ENCODE results near the gene UBL4B.

The UBL4B gene

DNA sequence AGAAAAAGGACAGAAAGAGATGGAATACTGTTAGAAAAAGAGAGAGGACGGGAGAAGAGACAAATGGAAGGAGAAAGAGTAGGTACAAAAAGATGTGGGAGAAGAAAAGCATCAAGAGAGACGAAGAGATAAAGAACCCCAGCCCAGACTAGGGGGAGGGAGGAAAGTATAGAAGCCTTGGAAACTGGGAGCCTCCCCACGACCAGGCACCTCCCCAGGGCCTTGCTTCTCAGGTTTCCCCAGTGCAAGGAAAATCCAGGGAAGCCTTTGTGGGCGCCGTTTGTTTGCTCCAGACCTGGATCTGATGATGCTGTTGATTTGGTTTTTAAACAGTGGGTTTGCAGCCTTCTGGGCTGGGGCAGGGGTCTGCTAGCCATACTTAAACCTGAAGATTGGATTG is 26.6 kb upstream of the UBL4B start:
- no peak for DNase-seq

DNA sequence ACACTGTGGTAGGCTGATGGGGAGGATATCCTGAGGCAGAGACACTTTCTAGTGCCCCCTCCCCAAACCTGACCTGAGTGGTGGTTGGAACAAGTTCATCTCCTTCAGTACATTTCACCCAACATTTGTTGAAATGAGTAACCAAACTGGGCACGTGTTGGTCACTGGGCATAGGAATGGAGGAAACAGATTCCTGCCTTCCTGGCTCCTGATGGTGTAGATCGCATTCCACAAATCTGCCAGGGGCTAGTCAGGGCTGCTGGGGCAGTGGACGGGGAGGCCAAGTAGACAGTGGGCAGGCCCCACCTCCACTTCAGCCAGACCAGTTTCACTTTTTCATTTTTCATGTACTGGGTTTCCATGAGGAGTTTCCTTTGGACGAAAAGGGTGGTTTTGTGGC is 25.3 kb upstream of the UBL4B start:
- DNase-seq = no peak

GRCh38 chr1:110087812-110088738 is 24.2 kb upstream of the UBL4B start:
- DNase-seq = peak; percentile 23

DNA sequence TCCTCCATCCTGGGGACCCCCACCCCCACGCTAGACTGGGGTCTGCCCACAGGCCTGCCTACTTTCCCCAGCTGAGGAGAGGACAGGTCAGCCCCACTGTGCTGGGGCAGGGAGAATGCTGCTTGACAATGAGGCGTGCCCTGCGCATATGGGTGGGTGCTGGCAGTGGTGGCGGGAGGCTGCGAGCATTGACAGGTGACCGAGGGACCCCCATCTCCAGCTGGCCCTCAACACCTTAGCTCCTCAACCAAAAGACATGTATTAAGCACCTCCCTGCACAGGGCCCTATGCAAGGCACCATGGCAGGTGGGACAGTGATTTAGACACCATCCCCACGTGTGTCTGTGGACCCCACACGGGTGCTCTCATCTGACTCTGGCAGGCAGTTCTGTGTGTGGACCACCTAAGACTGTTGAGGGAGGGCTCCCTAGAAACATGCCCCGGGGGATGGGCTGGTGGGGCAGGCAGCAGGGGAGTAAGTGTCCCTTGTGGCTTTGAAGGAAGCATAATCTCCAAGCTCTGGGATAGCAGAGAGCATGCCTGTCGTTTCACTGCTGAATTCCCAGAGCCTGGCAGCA is 23.4 kb upstream of the UBL4B start:
- DNase-seq = no peak

DNA sequence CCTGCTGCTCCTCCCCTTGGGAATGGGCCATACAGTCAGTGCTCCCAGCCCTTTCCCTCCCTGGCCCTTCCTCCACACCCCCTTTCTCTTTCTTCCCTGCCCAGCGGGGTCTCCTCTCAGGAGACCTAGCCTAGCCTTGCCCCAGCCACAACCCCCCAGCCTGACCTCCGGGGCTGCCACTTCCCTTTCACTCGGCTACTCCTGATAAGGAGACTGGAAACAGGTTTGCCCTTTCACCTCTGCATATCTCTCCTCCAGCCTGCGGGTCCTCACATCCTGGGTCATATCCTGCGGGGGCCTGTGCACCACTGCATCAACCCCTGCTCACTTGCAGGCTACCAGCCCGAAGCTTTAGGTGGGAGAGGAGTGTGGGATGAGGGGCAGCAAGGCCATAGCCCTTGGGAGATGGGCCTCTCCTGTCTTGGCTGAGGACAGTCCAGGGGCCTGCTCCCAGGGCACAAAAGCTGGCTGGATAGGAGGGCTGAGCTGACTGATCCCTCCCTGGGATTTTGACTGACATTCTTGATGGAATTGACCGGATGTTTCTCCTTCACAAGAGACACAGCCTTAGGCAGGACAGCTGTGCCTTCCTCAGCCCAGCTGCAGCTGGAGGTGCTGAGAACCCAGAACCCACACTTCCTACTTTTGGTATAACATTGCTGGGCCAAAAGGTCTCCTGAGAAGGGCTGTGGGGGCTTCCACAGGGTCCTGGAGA is 22.5 kb upstream of the UBL4B start:
- DNase-seq = no peak

DNA sequence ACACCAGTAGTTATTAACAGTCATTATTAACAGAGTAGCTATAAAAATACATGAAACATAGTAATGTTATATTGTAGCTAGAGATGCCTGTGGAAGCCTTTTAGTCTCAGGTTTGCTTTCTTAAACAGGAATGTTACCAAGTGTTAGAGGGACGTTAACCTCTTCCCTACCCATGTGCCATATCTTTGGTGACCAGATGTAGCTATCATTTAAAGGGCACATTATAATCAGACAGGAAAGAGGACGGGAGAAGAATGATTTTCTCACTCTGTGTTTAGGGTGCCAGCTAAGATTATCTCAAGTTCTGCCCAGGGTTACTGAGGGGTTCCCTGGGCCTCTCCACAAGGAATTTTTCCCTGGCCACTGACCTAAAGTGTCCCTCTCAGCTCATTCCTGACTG is 20.9 kb upstream of the UBL4B start:
- no peak for DNase-seq

DNA sequence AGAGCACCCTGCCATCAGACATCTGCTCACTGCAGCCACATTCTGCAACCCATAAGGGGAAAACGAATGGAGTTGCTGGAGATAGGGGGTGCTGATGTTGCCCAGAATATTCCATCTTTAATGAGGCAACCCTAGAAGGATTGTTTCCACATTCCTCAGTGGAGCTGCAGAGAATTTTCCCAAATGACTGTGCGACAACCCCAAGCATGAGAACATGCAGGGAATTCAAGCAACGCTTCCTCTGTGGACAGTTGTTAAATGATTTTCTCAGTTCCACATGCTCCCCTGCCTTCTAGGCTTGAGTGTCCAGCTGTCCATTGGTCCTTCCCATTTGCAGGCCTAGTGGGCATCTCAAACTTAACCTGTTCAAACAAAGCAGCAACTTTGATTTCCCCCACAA is 20.5 kb upstream of the UBL4B start:
- DNase-seq = no peak

DNA sequence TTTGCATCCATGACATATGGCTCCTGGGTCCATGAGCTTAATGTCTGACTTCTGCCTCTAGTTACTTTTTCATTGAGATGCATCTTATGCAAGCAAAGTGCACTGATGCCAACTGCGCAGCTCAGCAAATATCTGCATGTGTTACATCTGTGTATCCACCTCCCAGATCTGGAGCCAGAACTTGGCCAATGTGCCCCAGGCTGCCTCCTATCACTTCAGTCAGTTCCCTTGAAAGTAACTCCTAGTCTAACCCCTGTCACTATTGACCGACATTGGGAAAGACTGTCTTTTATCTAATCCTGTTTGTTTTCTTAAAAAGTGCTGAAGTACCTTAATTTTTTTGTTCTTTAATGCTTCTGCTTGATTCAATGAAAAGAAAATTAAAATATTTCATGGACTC is 19.3 kb upstream of the UBL4B start:
- DNase-seq = no peak

DNA sequence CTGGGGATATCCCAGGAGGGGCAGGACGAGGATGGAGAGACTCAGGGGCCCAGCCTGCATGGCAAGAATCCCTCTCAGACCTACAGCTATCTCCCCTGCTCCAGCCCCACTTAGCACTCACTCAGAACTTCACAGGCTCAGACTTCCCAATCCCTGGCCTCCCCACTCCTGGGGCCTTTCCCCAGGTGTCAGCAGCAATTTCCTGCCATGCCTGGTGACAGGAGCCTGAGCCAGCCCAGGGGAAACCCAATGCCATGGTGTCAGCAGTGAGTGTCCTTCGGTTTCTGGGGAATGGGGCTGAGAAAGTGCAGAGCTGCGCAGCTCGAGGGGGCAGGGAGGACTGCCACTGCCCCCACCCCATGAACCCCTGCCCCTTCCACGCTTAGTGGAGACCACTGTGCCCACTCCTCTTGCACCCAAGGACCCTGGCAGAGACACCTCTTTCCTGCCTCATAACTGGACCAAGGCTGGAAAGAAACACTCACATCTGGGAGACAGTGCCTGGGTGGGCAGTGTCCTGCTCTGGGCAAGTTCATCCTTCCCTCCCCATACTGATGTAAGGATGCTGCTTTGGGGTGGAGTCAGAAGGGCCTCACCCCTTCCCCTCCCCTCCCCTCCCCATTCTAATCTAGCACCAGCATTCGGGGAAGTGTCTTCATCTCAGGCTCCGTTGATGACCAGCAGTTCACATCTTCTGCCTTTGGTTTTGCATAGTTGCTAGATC is 17.1 kb upstream of the UBL4B start:
- no peak for DNase-seq

DNA sequence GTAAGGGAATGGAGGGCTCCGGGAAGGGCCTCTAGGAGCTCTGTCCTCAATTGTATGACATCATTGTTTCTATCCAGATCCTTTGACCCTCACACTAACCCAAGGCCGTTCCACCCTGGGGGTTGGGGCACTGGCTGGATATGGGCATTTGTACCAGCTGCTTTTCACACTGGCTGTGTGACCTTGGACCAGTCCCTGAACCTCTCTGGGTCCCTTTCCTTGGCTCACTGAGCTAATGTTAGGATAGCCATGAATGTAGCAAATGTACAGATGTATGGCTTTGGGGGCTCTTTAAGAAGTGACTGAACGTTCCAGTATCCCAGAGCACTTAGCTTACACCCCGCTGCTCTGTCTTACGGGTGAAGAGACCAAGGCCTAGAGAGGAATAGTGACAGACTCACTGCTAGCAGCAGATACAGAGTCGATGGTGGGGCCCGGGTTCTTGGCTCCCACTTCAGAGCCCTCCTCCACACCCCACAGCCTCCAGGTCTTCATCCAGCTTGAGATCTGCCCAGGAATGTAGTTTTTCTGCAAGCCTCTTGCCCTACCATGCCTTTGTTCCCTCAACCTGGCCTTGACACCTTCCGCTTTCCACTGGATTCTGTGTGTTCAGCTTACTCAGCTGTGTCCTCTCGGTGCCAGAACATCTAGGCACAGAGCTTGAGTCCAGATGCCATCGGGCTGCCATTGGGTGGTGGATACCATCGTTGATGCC is 14.6 kb upstream of the UBL4B start:
- no peak for DNase-seq

DNA sequence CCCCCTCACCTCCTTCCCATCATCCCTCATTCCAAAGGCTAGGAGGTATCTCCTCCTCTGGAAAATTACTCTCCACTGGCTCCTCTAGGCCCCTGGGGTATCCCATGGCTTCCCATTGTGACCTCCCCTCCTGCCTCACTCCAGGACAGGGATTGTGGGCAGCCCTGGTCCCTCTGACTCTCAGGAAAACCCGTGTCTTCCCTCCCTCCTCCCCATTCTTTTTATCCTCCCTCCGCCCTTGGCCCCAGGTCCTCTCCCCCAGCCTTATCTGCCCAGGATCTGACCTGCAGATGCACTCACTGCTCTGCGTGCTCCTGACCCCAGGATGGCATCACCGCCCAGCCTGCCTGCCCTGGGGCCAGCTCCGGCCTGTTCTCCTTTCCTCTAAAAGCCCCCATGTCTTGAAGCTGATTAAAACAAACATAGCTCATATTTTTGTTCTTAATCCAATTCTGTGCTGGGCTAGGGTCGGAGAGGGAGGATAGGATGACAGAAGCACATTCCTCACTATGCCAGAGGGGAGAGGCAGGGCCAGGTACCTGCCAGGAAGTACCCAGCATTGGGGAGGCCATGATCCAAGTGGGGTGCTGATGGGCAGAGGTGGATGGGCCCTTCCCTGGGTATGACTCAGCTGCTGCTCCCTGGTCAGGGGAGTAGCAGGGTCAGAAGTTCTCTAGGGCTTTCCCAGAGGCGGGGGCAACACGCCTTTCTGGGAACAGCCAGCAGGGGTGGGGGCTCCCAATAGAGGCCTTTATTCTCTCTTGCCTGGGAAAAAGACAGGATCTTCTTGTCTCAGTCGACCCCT is 13.8 kb upstream of the UBL4B start:
- DNase-seq = no peak

DNA sequence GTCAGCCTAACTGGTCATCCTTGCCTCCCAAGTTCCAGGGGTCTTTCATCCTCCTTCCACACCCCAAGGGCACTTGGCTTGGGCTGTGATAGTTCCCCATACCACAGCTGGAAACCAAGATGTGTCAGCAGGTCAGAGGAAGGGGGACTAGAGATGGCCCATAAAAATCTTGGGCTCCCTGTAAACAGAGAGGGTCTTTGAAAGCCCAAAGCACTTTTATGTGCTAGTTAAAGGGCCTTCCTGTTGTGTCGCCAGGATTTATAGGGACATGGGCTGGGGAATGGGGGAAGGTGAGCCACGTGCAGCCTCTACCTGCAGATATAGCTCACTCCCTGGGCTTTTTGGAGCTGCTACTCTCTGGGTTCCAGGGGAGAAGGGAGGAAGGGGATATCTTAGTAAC is 11.9 kb upstream of the UBL4B start:
- DNase-seq = no peak

DNA sequence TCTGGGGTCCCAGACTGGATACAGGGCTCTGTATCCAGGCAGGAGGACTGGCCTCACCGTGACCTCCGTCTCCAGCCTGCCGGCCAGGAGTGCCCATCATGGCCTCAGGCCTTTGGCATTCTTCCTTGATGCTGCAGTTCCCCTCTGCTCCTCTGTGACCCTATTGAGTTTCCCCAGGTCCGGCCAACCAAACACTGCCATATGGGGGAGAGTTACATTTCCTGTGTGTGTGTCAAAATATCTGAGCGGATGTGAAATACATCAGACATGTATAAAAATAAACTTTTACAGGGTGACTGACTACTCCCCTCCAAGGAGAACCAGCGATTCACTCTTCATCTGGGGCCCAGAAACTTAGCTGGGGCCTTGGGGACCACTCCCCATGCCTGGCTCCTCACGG is 10.2 kb upstream of the UBL4B start:
- no peak for DNase-seq

DNA sequence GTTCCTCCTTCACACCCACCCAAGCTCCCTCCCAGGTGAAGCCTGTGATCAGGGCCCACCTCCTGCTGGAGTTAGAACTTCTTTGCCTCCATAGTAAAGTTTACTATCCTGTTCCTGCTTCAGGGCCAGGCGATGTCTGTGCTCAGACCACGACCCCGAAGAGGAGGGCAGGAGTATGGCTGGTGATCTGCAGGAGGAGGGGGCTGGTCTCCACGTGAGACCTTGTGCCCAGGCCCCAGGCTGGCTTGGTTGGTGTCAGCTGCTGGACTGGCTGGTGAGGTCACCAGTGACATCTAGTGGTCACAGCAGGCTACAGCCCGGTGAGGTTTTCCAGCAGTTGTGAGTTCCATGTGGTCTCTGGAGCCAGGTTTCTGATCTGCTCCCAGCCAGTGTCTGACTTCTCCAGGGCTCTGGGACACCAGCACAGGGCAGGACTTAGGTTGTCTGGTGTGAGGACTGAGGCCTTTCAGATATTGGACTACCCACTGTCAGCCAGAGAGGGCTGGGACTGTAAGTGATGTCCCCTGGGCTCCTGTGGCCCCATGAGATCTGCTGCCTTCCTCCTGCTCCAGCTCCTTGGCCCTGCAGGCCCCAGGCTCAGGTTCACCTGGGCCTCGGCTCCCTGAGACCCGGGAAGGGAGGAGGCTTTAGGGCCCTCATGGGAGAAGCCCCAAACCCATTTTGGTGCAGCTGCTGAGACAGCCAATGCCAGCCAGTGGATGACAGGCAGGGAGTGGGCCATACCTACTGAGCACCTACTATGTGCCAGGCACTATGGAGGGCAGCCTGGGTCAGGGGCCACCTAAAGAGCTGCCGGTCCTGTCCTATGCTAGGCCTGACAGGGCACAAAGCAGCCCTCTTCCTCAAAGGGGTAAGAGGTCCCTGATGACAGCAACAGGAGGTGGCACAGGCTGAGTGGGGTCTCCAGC is 6.0 kb upstream of the UBL4B start:
- DNase-seq = peak; percentile 64

DNA sequence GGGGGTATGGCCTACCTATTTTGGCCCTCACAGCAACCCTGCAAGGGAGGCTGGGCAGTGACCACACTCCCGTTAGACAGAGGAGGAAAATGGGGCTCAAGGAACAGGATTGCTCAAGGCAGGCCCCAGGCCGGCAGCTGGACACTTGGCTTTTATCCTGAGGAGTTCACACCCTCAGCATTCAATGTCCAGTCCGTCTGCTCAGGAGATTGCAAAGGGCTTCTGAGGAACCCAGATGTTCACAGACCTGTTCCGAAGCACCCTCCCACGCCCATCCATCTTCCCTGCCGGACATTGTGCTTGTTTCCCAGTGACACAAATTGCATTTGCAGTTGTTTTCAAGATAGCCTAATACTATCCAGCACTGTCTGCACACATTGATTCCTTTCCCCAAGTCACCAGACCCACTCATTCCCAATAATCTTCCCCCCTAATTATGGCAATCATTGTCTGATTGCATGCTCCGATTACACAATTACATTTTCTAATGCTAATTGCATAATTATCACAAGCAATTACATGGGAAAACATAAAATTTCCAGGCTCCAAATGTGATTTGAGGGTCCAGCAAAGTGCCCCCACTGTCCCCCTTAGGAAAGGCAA is 4.3 kb upstream of the UBL4B start:
- no peak for DNase-seq

DNA sequence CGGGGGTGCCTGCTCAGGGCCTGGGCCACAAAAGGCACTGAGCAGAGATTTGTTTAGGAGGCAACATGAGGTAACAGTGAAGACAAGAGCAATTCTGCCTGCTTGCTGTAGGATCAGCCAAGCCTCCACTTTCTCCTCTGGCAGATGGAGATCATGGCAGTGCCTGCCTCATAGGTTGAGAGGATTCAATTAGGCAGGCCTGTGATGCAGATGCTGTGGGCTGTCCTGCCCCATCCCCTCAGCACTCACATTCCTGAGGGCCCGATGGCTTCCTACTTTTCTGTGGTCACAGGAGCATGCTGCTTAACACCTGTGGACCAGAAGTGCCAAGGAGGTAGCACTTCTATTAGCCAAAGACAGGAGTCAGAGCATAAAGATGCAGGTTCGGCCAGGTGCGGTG is 1.2 kb upstream of the UBL4B start:
- DNase-seq = no peak

GRCh38 chr1:110112656-110113055 is 413 bp downstream of the UBL4B start:
- no peak for DNase-seq

GRCh38 chr1:110113551-110113950 is 1.3 kb downstream of the UBL4B start:
- DNase-seq = no peak

- DNase-seq = no peak
These were observed 1.9 kb downstream of the UBL4B start for GRCh38 chr1:110114173-110114572.

GRCh38 chr1:110114784-110115183 is 2.5 kb downstream of the UBL4B start:
- no peak for DNase-seq

Data from CD4-positive, alpha-beta T cell treated with Interleukin-15 for 1 hour (primary cell).